EH (cell line): Measurements from ENCODE around the gene RIPOR3.
"Not testable (repeated sequence)": the region's sequence is repeated elsewhere in the genome, so short reads cannot be mapped to it uniquely, and the experiment has no call there.

Experiments used
- DNase-seq: peaks from one replicate; pipeline ENCODE4 v3.0.0-alpha.2; 2015; ENCODE audit warnings: low read depth

Gene RIPOR3

DNA sequence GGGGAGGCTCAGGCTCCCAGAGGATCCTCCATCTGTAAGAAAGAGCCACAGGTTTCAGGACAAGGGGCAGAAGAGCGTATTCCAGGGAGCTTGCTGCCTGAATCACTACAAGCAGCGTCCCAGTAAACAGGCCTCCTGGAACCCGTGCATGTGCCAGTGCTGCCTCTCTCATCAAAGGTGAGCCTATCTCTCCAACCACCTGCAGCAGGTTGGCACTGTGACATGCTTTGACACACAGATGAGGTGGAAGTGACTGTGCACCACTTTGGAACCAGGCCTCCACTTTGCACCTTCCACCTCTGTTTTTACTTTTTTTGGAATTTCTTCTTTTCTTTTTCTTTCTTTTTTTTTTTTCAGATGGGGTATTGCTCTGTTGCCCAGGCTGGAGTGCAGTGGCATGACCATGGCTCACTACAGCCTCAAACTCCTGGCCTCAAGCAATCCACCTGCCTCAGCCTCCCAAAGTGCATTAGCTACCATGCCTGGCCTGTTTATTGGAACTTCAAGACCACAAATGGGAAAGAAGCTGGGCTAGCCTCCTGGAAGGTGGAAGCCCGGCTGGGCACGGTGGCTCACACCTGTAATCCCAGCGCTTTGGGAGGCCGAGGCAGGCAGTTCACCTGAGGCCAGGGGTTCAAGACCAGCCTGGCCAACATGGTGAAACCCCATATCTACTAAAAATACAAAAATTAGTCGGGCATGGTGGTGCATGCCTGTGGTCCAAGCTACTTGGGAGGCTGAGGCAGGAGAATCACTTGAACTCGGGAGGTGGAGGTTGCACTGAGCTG is 12.5 kb upstream of the RIPOR3 start:
- DNase-seq = not testable (repeated sequence)

DNA sequence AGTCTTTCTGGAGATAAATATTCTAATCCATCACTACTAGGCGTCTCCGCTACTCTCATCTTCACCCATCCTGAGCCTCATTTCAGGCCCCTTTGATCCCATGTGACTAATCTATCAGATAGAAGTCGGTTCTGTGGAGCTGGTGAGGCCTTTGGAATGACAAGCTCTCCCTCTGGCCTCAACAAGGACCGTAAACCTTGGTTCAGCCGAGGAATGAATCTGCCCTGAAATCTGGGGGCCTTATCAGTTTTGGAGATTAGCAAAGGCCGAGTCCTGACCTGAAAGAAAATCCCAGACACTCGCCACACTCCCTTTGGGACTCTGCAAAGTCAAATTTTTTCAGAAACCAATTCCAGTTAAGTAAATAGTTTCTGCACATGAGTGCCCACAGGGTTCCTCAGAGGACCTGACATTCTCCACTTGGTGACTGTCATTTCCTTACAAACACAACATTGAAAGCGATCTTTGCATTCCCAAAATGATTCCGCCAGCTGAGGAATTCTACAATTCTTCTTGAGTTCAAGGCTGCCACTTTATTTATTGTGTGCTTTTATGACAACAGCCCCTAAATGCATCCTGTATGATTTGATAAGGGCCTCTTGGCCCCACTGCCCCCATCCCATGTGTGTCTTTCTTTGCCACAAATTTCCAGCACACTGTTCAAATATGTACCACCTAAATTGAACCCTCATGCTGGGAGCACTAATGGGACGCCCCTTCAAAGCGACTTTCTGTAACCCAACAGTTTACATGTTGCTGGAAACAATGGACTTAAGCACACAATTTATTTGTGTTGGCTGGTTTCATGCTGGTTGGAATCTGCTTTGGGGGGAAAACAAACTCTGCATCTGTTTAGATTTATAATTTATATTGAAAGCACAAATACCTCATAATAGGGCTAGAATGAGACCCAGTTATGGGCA is 10.0 kb upstream of the RIPOR3 start:
- DNase-seq = peak; percentile 46

DNA sequence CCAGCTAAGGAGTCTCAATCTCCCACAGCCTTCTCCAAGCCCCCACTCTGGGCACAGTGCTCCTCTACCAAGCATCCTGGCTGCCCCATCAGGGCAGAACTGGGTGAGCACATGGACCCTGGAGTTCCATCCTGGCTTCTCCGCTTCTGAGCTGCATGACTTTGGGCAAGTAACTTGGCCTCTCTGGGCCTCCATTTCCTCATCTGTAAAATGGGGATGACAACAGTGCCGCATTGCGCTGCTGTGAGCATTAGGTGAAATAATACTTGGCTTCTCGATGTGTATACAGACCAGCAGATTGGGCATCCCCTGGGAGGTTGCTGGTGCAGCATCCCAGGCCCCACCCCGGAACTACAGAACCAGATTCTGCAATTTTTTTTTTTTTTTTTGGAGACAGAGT is 8.3 kb upstream of the RIPOR3 start:
- no peak for DNase-seq

DNA sequence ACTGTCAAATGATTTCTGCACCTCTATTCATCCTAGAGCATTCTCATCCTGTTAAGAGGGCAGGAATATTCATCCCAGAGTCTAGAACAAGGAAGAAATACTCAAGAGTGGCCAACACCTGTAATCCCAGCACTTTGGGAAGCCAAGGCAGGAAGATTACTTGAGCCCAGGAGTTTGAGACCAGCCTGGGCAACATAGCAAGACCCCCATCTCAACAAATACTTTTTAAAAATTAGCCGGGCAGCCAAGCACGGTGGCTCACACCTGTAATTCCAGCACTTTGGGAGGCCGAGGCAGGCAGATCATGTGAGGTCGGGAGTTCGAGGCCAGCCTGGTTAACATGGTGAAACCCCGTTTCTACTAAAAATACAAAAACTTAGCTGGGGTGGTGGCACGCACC is 6.9 kb upstream of the RIPOR3 start:
- DNase-seq = not testable (repeated sequence)

DNA sequence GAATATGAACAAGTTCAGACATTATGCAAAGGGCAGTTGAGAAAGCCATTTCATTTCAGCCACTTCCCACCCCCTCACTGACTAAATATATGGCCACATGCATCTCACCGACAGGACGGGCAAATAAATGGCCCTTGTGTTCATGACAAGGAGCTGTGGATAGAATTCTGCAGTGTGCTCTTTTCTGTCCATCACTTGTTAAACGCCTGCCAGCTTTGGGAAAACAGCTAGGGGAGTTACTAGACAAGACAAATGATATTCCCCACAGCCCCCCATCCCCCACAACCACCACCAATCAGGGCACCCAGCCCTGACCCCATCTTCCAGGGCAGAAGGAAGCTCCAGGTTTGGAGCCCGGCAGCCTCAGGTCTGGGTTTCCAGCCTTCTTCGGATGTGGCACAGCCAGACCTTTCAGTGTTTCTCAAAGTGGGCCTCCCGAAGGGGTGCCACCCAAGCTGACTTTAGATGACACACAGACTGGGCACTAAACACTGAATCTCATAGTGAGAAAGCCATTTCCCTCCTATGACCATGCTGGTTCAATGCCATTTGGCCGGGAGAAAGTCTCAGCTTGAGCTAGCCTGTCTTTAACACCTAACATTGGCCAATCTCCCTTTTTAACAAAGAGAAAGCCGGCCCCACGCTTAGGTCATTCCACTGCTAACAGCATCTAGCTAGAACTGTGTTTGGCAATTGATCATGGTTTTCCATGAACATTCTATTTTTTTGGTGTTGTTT is 4.0 kb upstream of the RIPOR3 start:
- DNase-seq = no peak

DNA sequence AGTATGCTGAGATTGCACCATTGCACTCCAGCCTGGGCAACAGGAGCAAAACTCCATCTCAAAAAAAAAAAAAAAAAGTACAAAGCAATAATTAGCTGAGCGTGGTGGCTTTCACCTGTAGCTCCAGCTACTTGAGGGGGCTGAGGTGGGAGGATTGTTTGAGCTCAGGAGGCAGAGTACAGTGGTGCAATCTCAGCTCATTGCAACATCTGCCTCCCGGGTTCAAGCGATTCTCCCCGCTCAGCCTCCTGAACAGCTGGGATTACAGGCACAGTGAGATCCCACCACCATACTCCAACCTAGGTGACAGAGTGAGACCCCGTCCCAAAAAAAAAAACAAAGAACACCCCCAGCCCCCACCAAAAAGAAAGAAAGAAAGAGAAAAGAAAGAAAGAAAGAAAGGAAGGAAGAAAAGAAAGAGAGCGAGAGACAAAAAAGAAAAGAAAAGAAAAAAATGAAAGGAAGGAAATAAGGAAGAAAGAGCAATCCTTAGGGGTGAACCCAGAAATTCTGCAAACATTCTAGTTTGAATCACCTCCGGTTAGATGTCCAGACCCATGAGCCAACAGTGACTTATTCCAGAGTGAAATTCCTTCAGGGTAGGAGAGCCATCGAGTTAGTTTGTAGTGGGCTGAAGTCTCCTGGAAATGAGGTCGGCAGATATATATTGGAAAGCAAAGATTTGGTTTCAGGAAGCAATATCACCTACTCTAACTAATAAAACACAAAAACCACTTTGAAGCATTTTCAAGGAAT is 3.2 kb upstream of the RIPOR3 start:
- no peak for DNase-seq

DNA sequence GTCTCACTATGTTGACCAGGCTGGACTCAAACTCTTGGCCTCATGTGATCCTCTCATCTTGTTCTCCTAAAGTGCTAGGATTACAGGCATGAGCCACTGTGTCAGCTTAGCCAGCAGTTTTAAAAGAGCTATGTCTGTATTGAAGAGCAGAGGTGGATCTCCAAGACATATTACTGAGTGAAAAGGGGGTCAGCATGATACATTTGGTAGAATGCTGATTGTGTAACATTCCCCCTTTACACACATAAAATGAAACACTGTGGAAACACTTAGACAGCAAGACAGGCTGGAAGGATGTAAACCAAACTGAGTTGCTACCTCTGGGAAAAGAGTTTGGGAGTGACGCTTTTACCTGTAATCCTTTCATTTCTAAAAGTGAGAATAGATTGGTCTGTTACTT is 1.7 kb upstream of the RIPOR3 start:
- no peak for DNase-seq

DNA sequence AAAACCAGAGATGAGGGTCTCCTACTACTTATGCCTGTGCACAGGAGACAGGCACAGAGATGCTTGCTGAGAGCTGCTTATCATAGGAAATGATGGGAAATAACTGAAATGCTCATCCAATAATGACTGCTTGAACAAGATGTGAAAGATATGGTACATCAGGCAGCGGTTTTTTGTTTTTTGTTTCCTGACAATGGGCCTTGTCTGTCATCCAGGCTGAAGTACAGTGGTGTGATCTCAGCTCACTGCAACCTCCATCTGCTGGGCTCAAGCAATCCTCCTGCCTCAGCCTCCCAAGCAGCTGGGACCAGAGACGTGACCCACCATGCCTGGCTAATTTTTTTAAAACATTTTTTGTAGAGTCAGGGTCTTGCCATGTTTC is 1.2 kb upstream of the RIPOR3 start:
- no peak for DNase-seq

DNA sequence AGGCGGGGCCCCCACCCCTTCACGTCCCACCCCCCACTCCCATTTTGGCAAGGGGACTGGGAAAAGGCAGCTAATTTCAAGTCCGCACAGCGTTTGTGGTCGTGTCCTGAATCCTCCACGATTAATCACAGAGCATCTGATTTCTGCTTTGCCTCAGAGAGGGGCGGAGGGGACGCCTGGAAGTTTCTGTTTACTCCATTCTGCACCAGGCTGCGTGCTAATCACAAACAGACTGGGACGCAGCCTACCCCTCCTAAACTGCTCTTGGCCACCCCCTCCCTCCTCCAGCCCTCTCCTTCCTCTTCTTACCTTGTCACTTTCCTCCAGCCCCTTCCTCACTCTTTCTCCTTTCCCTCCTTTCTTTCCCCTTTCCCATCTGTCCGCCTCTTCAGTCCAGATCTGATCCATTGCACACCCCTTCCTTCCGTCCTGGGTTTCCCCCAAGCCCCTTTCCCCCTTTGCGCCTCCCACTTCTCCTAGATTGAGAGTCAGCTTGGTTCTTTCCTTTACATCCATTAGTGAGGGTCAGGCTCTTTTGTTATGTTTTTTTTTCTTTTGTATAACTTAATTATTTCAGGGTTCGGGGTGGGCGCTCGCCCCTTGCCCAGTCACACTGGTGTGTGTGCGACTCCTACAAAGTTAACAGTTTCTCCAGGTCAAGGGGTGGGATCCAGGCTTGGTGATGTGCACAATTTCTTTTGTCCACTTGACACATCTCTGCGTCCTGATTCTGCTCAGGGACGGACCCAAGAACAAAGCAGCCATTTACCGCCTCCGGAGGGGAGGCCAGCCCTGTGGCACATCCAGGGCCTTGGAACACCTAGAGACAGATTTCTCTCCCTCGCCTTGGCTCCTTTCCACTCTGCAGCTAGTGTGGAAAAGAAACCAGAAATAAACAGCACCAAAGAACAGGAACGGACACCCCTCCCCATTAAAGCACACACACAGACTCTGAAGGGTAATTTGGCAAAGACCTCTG is 520 bp upstream of the RIPOR3 start:
- DNase-seq = peak; percentile 58

DNA sequence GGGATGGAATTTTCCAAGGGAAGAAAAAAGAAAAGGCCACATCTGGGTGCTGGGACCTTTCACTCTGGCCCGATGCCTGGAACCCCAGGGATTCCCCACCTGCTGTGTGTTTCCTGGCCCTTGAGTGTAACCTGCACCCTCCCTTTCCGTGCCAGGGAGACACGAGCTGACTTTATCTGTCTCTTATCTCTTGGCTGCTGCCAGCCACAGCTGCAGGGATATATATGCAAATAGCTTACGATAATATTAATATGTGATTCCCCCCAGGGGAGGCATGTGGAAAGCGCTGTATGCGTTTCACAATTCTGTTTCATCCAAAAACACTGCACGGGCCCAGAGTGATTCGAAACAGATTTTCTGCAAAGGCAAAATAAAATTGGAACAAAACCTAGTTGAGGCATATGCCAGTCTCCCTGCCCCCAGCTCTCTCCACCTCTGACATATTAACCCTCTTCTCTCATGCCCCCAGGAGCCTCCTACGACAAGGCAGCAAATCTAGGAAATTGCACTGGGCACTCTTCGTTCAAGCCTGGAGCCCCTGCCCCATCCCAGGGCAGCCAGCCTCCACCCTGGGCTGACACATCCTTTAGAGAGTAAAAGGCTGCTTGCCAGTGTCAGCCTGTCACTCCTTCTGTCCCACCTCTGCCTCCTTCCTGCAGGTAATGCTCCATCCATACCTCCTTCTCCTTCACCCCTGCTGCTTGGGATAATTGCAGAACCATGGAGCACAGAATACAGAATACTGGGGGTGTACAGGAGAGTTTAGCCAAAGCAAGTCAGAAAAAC is 1.3 kb downstream of the RIPOR3 start:
- DNase-seq = peak; percentile 25

DNA sequence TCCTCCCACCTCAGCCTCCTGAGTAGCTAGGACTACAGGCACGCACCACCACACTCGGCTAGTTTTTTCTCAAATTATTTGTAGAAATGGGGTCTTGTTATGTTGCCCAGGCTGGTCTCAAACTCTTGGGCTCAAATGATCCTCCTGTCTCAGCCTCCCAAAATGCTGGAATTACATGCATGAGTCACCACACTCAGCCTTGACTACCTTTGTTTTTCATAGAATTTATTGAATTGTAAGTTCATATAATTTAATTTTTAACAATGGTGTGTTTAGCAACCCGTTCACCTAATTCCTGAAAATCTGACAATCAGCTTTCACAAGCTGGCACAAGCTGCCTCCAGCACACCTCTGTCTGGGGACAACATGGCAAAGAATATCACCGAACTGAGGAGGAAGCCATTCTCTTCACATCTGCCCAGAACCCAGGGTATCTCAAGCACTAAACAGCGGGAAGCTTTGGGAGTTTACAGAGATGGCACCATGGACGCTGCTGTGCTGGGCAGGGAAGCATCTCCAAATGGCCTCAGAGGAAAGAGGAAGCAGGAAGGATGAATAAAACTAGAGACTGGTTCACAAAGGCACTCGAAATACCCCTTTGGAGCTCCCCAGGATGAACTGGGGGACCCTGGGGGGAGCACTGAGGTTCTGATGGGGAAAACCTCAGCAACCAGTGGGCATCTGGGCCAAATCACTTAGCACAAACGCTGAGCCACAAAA is 2.9 kb downstream of the RIPOR3 start:
- no peak for DNase-seq

DNA sequence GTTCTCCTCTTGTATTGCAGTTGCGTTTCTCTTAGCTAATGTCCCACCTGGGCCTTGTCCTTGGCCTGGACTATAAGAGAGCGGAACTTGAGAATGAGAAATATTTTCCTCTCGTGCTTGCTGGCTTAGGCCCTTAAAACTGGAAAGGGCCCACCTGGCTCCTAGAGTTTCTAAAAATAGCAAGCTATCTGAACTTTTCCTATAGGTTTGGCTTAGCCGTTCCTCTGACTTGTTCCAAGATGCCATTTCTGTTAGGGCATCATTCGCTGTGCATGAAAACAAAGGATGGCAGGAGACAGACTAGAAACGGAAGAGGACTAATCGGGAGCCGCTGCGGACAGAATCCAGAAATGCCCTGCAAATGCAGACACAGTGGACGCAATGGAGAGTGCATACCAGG is 4.5 kb downstream of the RIPOR3 start:
- DNase-seq = no peak

DNA sequence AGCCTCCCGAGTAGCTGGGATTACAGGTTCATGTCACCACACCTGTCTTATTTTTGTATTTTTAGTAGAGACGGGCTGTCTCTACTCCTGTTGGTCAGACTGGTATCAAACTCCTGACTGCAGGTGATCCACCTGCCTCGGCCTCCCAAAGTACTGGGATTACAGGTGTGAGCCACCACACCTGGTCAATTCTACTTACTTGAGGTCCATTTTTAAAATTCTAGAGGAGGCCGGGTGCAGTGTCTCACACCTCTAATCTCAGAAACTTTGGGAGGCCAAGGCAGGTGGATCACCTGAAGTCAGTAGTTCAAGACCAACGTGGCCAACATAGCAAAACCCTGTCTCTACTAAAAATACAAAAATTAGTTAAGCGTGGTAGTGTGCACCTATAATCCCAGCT is 7.8 kb downstream of the RIPOR3 start:
- DNase-seq = no peak

DNA sequence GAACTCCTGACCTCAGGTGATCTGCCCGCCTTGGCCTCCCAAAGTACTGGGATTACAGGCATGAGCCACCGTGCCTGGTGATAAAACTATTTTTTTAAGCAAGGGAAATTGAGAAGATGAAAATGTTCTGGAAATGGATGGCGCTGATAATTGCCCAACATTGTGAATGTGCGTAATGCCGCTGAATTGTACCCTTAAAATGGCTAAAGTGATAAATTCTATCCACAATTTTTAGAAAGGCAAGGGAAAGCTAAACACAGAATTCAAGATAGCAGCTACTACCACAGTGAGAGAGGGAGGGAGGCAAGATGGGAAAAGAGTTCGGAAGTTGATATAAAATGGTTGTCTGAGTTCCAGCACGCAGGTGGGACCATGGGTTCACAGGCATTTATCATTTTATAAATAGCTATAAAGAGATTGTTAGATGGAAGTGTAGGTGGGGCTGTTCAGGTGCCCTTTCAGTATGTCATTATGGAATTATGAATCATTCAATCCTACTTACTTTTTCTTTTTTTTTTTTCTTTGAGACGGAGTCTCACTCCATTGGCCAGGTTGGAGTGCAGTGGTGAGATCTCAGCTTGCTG is 8.3 kb downstream of the RIPOR3 start:
- no peak for DNase-seq

DNA sequence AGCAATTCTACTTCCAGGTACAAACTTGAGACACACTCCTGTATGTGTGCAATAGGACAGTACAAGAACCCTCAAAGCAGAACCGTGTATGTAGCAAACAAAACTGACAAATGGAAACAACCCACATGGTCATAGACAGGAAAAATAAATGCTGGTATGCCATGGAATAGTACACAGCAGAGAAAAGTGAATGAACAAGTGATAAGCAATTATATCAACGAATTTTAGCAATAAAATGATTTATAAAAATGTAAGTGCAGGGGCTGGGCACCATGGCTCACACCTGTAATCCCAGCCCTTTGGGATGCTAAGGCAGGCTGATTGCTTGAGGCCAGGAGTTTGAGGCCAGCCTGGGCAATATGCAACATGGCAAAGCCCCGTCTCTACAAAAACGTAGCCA is 9.3 kb downstream of the RIPOR3 start:
- DNase-seq = no peak

DNA sequence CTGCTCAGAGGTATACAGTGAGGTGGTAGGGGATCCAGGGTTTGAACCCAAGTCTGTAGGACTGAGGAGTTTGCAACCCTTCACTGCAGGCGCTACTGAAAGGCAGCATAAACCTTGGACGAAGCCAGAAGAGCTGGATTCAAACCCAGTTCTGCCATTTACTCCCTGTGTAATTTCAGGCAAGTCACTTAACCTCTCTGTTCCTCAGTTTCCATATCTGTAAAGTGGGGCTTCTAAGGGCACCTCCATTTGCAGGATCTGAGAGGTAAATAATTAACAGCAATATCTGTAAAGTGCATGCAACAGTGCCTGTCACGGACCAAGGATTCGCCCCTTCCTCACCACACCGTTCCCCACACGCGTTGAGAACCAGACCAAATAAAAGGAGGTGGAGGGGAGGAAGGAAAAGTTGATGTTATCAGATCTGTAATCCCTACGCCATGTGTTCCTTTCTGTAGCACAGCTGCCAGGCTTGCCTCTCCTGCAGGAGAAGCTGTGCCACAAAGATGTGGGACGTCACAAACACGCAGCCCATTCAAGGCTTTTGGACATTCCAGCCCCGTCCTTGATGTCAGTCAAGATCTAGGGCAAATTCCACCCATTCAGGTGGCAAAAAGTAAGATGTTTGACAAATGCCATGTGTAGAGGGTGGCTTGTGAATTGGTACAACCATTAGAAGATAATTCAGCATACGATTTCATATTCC is 9.8 kb downstream of the RIPOR3 start:
- DNase-seq = no peak

DNA sequence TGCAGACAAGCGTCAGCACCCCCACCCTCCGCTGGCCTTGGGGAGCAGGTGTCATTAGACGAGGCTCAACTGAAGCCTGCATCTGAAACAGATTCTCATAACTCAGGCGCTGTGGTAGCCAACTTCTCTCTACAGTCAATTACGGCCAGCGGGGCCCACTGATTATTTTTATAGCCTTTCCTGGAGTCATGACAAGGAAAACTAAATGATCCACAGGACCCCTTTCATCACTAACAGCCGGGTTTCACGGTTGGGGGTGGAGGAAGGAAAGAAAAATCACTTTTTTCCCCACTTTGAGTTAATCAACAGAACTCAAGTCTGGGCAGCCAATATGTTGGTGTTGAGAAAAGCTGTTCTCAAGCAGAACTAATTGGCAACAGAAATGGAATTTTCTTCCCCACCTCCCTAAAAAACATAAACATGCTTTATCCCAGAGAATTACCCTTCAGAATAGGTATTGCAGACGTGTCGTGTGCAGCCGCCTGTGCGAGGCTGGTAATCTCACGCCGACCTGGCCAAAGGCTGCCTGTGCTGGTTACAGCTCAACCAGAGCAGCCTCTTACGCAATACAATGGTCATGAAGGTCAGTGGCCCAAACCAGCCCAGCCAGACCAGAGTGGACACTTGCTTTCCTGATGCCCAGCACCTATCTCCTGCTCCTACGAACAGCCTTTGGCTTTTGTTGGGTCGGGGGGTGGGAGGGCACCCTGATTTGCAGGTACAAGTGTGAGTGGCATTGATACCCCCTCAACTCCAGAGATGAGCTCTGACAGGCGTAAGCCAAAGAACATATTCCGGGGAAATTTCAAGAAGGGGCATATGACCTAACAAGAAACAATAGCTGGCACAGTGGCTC is 11.0 kb downstream of the RIPOR3 start:
- DNase-seq = no peak
